HEK293 (cell line): ENCODE measurements around the gene MRPS24.
A peak's percentile ranks its signal among the peaks of the same experiment; 100 is the strongest.

Experiments used
- CTCF ChIA-PET: fragments of 350-600 bp; formaldehyde crosslinking; extraction: SDS; loops from one replicate; lab custom pipeline; 2021; ENCODE audit warnings: antibody characterized with exemption; lab: Yijun Ruan, JAX
- POLR2A ChIA-PET: fragments of 300-600 bp; formaldehyde crosslinking; extraction: SDS; loops from one replicate; lab custom pipeline; 2020; ENCODE audit warnings: antibody characterized with exemption, inconsistent platforms; lab: Yijun Ruan, JAX
- H3K27ac ChIP-seq: fragments of 200-500 bp; sonication (Bioruptor generic); 2 replicates; pipeline ENCODE4 v1.5.1; 2014; ENCODE audit warnings: low read depth, low read length, control low read depth, inconsistent platforms; ENCODE audit errors: extremely low read depth
- H3K36me3 ChIP-seq, 2 experiments: fragments of 200-500 bp in 1 of 2; sonication (Bioruptor generic) in 1 of 2; 1 replicate in 1 of 2; 2 replicates in 1 of 2; pipeline ENCODE4 v1.5.1; 2014 to 2017; ENCODE audit warnings: inconsistent platforms in 2 of 2, low read length in 2 of 2; ENCODE audit not compliant: control insufficient read depth in 2 of 2, insufficient read depth in 1 of 2
- H3K4me1 ChIP-seq: fragments of 200-500 bp; sonication (Bioruptor generic); 2 replicates; pipeline ENCODE4 v1.5.1; 2014; ENCODE audit warnings: mild to moderate bottlenecking, low read length, inconsistent platforms; ENCODE audit not compliant: control insufficient read depth, insufficient read depth
- H3K4me3 ChIP-seq: 2 replicates; pipeline ENCODE4 v1.5.1; 2011; ENCODE audit warnings: low read depth, mild to moderate bottlenecking, control low read depth, low read length, moderate library complexity
- H3K9me3 ChIP-seq: fragments of 200-500 bp; sonication (Bioruptor generic); 2 replicates; pipeline ENCODE4 v1.5.1; 2014; ENCODE audit warnings: low read depth, low read length, inconsistent platforms; ENCODE audit not compliant: control insufficient read depth, insufficient read depth
- GFI1B ChIP-seq: fragments of 450-650 bp; formaldehyde crosslinking; IDR thresholded peaks from 2 replicates; pipeline ENCODE4 v1.5.1; 2016; ENCODE audit warnings: missing biosample characterization, missing genetic modification characterization
- SETDB1 ChIP-seq: IDR thresholded peaks from one replicate; pipeline ENCODE4 v1.6.1; 2017; ENCODE audit warnings: mild to moderate bottlenecking, low read length, moderate library complexity, mixed read lengths; ENCODE audit not compliant: insufficient read length
- SP3 ChIP-seq: fragments of 450-650 bp; formaldehyde crosslinking; IDR thresholded peaks from 2 replicates; pipeline ENCODE4 v1.5.1; 2016; ENCODE audit warnings: missing biosample characterization, missing genetic modification characterization
- ZBTB20 ChIP-seq: fragments of 450-650 bp; formaldehyde crosslinking; IDR thresholded peaks from 2 replicates; pipeline ENCODE4 v1.5.1; 2016; ENCODE audit warnings: missing biosample characterization, missing genetic modification characterization
- ZBTB44 ChIP-seq: fragments of 450-650 bp; IDR thresholded peaks from 2 replicates; pipeline ENCODE4 v1.5.1; 2018; ENCODE audit warnings: missing biosample characterization, mild to moderate bottlenecking, missing genetic modification characterization
- ZNF112 ChIP-seq: fragments of 450-650 bp; formaldehyde crosslinking; IDR thresholded peaks from 2 replicates; pipeline ENCODE4 v1.5.0; 2017; ENCODE audit warnings: missing biosample characterization, missing genetic modification characterization
- ZNF133 ChIP-seq: fragments of 450-650 bp; formaldehyde crosslinking; IDR thresholded peaks from 2 replicates; pipeline ENCODE4 v1.5.1; 2016; ENCODE audit warnings: missing biosample characterization, missing genetic modification characterization
- ZNF184 ChIP-seq: fragments of 450-650 bp; IDR thresholded peaks from 2 replicates; pipeline ENCODE4 v1.5.1; 2018; ENCODE audit warnings: missing biosample characterization, mild to moderate bottlenecking, missing genetic modification characterization
- ZNF239 ChIP-seq: fragments of 450-650 bp; formaldehyde crosslinking; IDR thresholded peaks from 2 replicates; pipeline ENCODE4 v1.5.1; 2016; ENCODE audit warnings: missing biosample characterization, missing genetic modification characterization
- ZNF24 ChIP-seq: fragments of 450-650 bp; formaldehyde crosslinking; IDR thresholded peaks from 2 replicates; pipeline ENCODE4 v1.5.1; 2016; ENCODE audit warnings: missing biosample characterization, missing genetic modification characterization
- ZNF274 ChIP-seq, 2 experiments: fragments of 200-500 bp in 1 of 2; fragments of 450-650 bp in 1 of 2; sonication (Bioruptor generic) in 1 of 2; formaldehyde crosslinking in 1 of 2; IDR thresholded peaks; 2 replicates each; pipeline versions ENCODE4 v1.5.1 to v1.6.1; 2014 to 2016; ENCODE audit warnings: borderline replicate concordance in 1 of 2, inconsistent platforms in 1 of 2, low read length in 1 of 2, missing biosample characterization in 1 of 2, missing genetic modification characterization in 1 of 2
- ZNF280C ChIP-seq: fragments of 450-650 bp; formaldehyde crosslinking; IDR thresholded peaks from 2 replicates; pipeline ENCODE4 v1.5.1; 2016; ENCODE audit warnings: missing biosample characterization, missing genetic modification characterization
- ZNF292 ChIP-seq: fragments of 450-650 bp; formaldehyde crosslinking; IDR thresholded peaks from 2 replicates; pipeline ENCODE4 v1.5.1; 2016; ENCODE audit warnings: low read depth, missing biosample characterization, missing genetic modification characterization, borderline replicate concordance
- ZNF302 ChIP-seq: fragments of 450-650 bp; formaldehyde crosslinking; IDR thresholded peaks from 2 replicates; pipeline ENCODE4 v1.5.1; 2016; ENCODE audit warnings: missing biosample characterization, missing genetic modification characterization, low read depth
- ZNF324 ChIP-seq: fragments of 450-650 bp; formaldehyde crosslinking; IDR thresholded peaks from 2 replicates; pipeline ENCODE4 v1.5.1; 2016; ENCODE audit warnings: missing biosample characterization, missing genetic modification characterization
- ZNF555 ChIP-seq: fragments of 450-650 bp; formaldehyde crosslinking; conservative IDR thresholded peaks from 2 replicates; pipeline ENCODE4 v1.5.1; 2017; ENCODE audit warnings: missing biosample characterization, mild to moderate bottlenecking, missing genetic modification characterization, inconsistent platforms
- ZNF561 ChIP-seq: fragments of 450-650 bp; IDR thresholded peaks from 2 replicates; pipeline ENCODE4 v1.5.1; 2018; ENCODE audit warnings: missing biosample characterization, missing genetic modification characterization, borderline replicate concordance
- ZNF600 ChIP-seq: fragments of 450-650 bp; formaldehyde crosslinking; IDR thresholded peaks from 2 replicates; pipeline ENCODE4 v1.5.1; 2016; ENCODE audit warnings: missing biosample characterization, missing genetic modification characterization

MRPS24 gene

GRCh38 chr7:43851805-43852204 lies 17.5 kb downstream of the MRPS24 start:
- ChIA-PET POLR2A (no interaction called here), CTCF (interaction anchor here (0.9 to 1.5 kb wide), 2 partner anchors 12 to 122 kb away, joined by 5 to 10 read pairs; no protein-coding TSS in a partner anchor)

GRCh38 chr7:43850348-43851116 lies 18.8 kb downstream of the MRPS24 start:
- Histone ChIP-seq H3K4me3 (no peak overlapping the region), H3K36me3 (no peaks in the 10 kb centered on the region), H3K27ac (no peak overlapping the region), H3K4me1 (no peaks in the 10 kb centered on the region), H3K9me3 (no peaks in the 10 kb centered on the region)
- POLR2A ChIA-PET = no interaction called here
- CTCF ChIA-PET = interaction anchor here (0.9 to 1.5 kb wide), 3 partner anchors 11 to 121 kb away, joined by 4 to 10 read pairs (median 5); no protein-coding TSS in a partner anchor
- TF ChIP-seq ZNF184 (tag by site-specific recombination) (no peak), ZNF274 (IDR thresholded peaks at IDR 0.05; ENCODE audit: low read length) (no peak), ZNF274 (tag by site-specific recombination; IDR thresholded peaks at IDR 0.05; ENCODE audit: borderline replicate concordance) (no peak), ZNF280C (tag by site-specific recombination) (no peak), SETDB1 (no peak), ZNF112 (tag by site-specific recombination) (peak; percentile 96)

More at GRCh38 chr7:43851805-43852204, 17.5 kb downstream of the MRPS24 start:
- H3K36me3 ChIP-seq = no peaks in the 10 kb centered on the region
- no peak overlapping the region for H3K27ac ChIP-seq
- TF ChIP-seq SP3 (tag by site-specific recombination) (no peak), ZNF302 (tag by site-specific recombination) (no peak), ZNF133 (tag by site-specific recombination) (no peak), ZNF292 (tag by site-specific recombination) (no peak), ZBTB20 (tag by site-specific recombination) (no peak), ZBTB44 (no peak), ZNF600 (tag by site-specific recombination) (no peak), ZNF324 (tag by site-specific recombination) (no peak), ZNF112 (tag by site-specific recombination) (no peak), ZNF24 (tag by site-specific recombination) (no peak), ZNF555 (tag by site-specific recombination) (no peak), GFI1B (tag by site-specific recombination) (no peak), ZNF561 (no peak)
- H3K9me3 ChIP-seq = no peaks in the 10 kb centered on the region
- no peak overlapping the region for H3K4me3 ChIP-seq
- no peaks in the 10 kb centered on the region for H3K4me1 ChIP-seq

- no peaks in the 10 kb centered on the region for H3K9me3 ChIP-seq
- no peak overlapping the region for H3K4me3 ChIP-seq
- no peaks in the 10 kb centered on the region for H3K4me1 ChIP-seq
- ChIA-PET CTCF (interaction anchor here (0.6 to 2.3 kb wide), 5 partner anchors 10 to 526 kb away, joined by 3 to 12 read pairs (median 5); partner anchors contain the start of gene STK17A), POLR2A (no interaction called here)
- TF ChIP-seq ZNF239 (tag by site-specific recombination) = no peak
- H3K36me3 ChIP-seq = no peaks in the 10 kb centered on the region
- H3K27ac ChIP-seq = no peak overlapping the region
Measured at GRCh38 chr7:43849047-43849446, 20.3 kb downstream of the MRPS24 start.
